Aorta (tissue), 5 donors: ENCODE data around the gene BHLHA15. TPM values are rescaled to one million over a fixed set of nuclear protein-coding genes. Genes with fewer than 3 reads are reported as not detected.

ENCODE experiments used
- ATAC-seq: fragments of 200-7000 bp; cut with Tn5 transposase; one replicate; pipeline ENCODE4 v1.9.1; 2022; ENCODE audit warnings: moderate library complexity; ENCODE audit not compliant: low FRiP score
- DNase-seq, 2 donors: peaks; one replicate each; pipeline ENCODE4 v3.0.0-alpha.2; 2020
- H3K27ac ChIP-seq, 2 donors: one replicate each; pipeline ENCODE4 v1.5.1; 2013; ENCODE audit warnings: low read length in 2 of 2, mild to moderate bottlenecking in 2 of 2, moderate library complexity in 2 of 2, control low read depth in 1 of 2, inconsistent platforms in 1 of 2, low read depth in 1 of 2
- H3K27me3 ChIP-seq, 2 donors: one replicate each; pipeline ENCODE4 v1.6.1; 2013; ENCODE audit warnings: control low read depth in 1 of 2, low read length in 1 of 2, mild to moderate bottlenecking in 1 of 2, moderate library complexity in 1 of 2; ENCODE audit not compliant: insufficient read depth in 2 of 2, control insufficient read depth in 1 of 2
- H3K36me3 ChIP-seq, 2 donors: one replicate each; pipeline ENCODE4 v1.6.1; 2013; ENCODE audit warnings: control low read depth in 1 of 2, low read length in 1 of 2, mild to moderate bottlenecking in 1 of 2; ENCODE audit not compliant: insufficient read depth in 2 of 2, control insufficient read depth in 1 of 2
- H3K4me1 ChIP-seq, 2 donors: one replicate each; pipeline ENCODE4 v1.6.1; 2013; ENCODE audit warnings: low read length in 2 of 2, control low read depth in 1 of 2, mild to moderate bottlenecking in 1 of 2, moderate library complexity in 1 of 2; ENCODE audit not compliant: insufficient read depth in 2 of 2, control insufficient read depth in 1 of 2
- H3K4me3 ChIP-seq, 2 donors: one replicate each; pipeline ENCODE4 v1.5.1; 2013; ENCODE audit warnings: low read length in 2 of 2, control low read depth in 1 of 2, mild to moderate bottlenecking in 1 of 2
- H3K9me3 ChIP-seq: one replicate; pipeline ENCODE4 v1.6.1; 2013; ENCODE audit warnings: mild to moderate bottlenecking, low read length; ENCODE audit not compliant: control insufficient read depth
- whole genome bisulfite sequencing, 2 donors: extraction: QIAGEN DNeasy Blood & Tissue Kit; methylation state at CpG; one replicate each; pipeline ENCODE4 v1.1.7; 2013; 5-methylcytosine and 5-hydroxymethylcytosine counted together
- intact Hi-C, 2 donors: fragments of 100-400 bp; cut with DNase I; formaldehyde crosslinking; loops; one replicate each; pipeline versions ENCODE4 v1.14.2 to v1.15.0; 2022
- polyA plus RNA-seq, 2 donors: library from polyadenylated mRNA; stranded (reverse); fragments of 200-250 nt; gene quantifications; one replicate each; pipeline ENCODE4 v1.2.3, GENCODE V29; 2013
- total RNA-seq, 2 donors: library from RNA; stranded (reverse); fragmentation: NEBNext Ultra II Directional; extraction: Animal tissue kit (Norgen Biotek cat#: 25700); gene quantifications; one replicate each; pipeline ENCODE4 v1.2.1, GENCODE V29; 2021
- donor health status: healthy with polysubstance abuse.
- donor health status: Bipolar disorder and iron deficiency.
- donor health status: DM: no; HTN: no; CAD: no.
- donor health status: DM: no; HTN: no; CAD: no.
- donor health status: DM: yes; HTN: yes; CAD: no.

BHLHA15 gene
- total and polyA plus RNA-seq, 4 donors, result 0.36 TPM; not detected in 3

GRCh38 chr7:98242934-98243333, 31.7 kb downstream of the BHLHA15 start:
- 81 to 94% methylated on average over 4 of the region's 4 CpGs for WGBS, 2 donors
- Histone ChIP-seq H3K36me3 (peaks cover 0 to 5% of the 10 kb centered on the region in 2 donors), H3K27ac (no peak overlapping the region), H3K4me1 (no peaks in the 10 kb centered on the region), H3K9me3 (no peaks in the 10 kb centered on the region), H3K27me3 (no peaks in the 10 kb centered on the region), H3K4me3 (no peak overlapping the region)
- ATAC-seq, result no peak
- DNase-seq, result no peak
- intact Hi-C loops, result loop anchor here in 1 of 2 donors (10.0 kb wide), 1 partner anchor 48 kb away; no protein-coding TSS in a partner anchor

DNA sequence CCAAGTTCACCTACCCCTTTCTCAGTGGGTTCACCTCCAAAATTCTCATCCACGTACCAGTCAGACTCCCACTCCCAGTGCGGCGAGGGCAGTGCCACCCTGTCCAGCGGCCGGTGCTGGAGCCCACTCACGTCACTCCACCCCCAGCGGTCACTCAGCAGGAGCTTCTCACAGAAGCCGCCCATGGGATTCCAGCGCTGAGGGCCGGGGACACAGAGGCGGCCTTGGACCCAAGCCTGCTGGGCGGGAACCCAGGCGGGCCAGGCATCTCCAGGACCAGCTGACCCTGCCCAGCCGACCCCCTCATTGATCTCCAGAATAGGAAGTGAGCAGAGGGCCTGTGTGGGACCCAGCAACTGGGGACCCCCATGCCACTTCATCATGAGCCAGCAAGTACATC, 33.6 kb downstream of the BHLHA15 start:
- WGBS, 2 donors, result 94 to 95% methylated on average over 14 of the region's 14 CpGs
- DNase-seq, result peak in 1 of 2 donors; percentile 70
- Histone ChIP-seq H3K27ac (no peak overlapping the region), H3K9me3 (no peaks in the 10 kb centered on the region), H3K4me1 (no peaks in the 10 kb centered on the region), H3K4me3 (no peak overlapping the region), H3K36me3 (peaks cover 0 to 5% of the 10 kb centered on the region in 2 donors), H3K27me3 (no peaks in the 10 kb centered on the region)
- ATAC-seq, result no peak
- intact Hi-C loops, result loop anchor here in 1 of 2 donors (10.0 kb wide), 1 partner anchor 50 kb away; no protein-coding TSS in a partner anchor

DNA sequence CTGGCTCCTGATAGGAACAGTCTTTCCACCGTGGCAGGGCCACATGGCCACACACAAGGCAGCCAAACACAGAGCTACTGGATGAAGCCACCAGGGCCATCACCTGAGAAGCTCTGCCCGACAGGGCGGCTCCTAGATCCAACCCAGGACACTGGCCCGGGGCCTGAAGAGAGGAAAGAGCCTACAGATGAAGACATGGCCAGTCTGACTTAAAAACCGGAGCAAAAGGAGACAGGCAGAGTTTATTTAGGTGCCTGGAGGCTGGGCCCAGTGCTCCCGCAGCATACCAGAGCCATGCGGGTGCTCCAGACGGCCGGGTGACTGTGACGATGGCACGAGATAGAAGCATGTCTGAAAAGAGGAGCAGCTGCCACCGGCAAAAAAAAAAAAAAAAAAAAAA, 36.9 kb downstream of the BHLHA15 start:
- Histone ChIP-seq H3K27me3 (no peaks in the 10 kb centered on the region), H3K9me3 (no peaks in the 10 kb centered on the region), H3K4me1 (no peaks in the 10 kb centered on the region), H3K27ac (no peak overlapping the region), H3K36me3 (peaks cover 0 to 5% of the 10 kb centered on the region in 2 donors), H3K4me3 (no peak overlapping the region)
- intact Hi-C loops, result loop anchor here in 1 of 2 donors (10.0 kb wide), 1 partner anchor 53 kb away; no protein-coding TSS in a partner anchor
- ATAC-seq, result no peak
- no peak for DNase-seq
- 94 to 96% methylated on average over 12 of the region's 12 CpGs for WGBS, 2 donors

GRCh38 chr7:98249106-98249505, 37.9 kb downstream of the BHLHA15 start:
- Histone ChIP-seq H3K4me3 (no peak overlapping the region), H3K27ac (no peak overlapping the region), H3K27me3 (no peaks in the 10 kb centered on the region), H3K36me3 (peaks cover 0 to 2% of the 10 kb centered on the region in 2 donors), H3K9me3 (no peaks in the 10 kb centered on the region), H3K4me1 (no peaks in the 10 kb centered on the region)
- no peak for ATAC-seq
- no peak for DNase-seq
- WGBS, 2 donors, result 89 to 93% methylated on average over 6 of the region's 6 CpGs
- intact Hi-C loops, result loop anchor here in 1 of 2 donors (10.0 kb wide), 1 partner anchor 54 kb away; no protein-coding TSS in a partner anchor

- 85% methylated on average over 3 of the region's 3 CpGs for WGBS, 2 donors
- Histone ChIP-seq H3K27me3 (no peaks in the 10 kb centered on the region), H3K9me3 (no peaks in the 10 kb centered on the region), H3K36me3 (peaks cover 0 to 2% of the 10 kb centered on the region in 2 donors), H3K27ac (no peak overlapping the region), H3K4me1 (no peaks in the 10 kb centered on the region), H3K4me3 (no peak overlapping the region)
- DNase-seq, result no peak
- intact Hi-C loops, result loop anchor here in 1 of 2 donors (10.0 kb wide), 1 partner anchor 594 kb away; no protein-coding TSS in a partner anchor
- no peak for ATAC-seq
Observed at GRCh38 chr7:98250789-98251188, 39.5 kb downstream of the BHLHA15 start.

GRCh38 chr7:98251231-98251600, 40.0 kb downstream of the BHLHA15 start:
- intact Hi-C loops, result loop anchor here in 1 of 2 donors (10.0 kb wide), 1 partner anchor 594 kb away; no protein-coding TSS in a partner anchor

DNA sequence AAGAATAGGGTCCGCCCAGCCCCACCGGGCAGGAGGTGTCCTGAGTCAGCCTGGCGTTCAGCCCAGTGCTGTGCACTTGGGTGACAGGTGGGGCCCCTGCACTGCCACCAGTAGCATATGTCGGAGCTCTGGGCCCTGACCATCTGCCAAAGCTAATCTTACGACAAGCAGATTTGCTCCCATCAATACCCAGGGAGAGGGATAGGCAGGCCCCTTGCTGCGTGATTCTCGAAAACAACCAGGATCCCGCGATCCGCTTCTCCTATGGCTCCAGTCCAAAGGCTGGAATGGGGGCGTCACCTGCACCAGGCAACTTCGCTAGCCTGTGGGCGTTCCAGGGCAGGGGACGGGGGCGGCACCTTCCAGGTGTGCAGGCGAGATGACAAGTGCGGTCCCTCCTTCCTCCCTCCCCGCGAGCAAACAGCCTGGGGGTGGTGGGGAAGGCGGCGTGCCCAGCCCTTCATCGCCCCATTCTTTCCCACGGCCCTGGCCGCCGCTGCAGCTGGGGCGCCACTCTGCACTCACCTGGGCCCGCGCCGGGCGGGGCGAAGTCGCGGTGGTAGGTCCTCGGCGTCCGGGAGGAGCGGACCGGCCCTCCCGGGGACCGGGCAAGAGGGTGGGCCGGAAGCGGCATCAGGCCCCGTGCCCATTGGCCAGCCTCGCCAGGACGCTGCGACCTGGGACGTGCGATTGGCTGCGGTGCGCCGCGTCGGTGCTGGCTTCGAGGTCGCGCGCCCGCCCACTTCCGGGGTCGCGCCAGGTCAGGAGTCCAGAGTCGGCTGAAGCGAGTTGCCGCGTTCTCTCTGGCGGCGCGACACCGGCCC, 40.6 kb downstream of the BHLHA15 start, which contains the start of gene TECPR1:
Gene TECPR1, minus strand, starts transcription at position 632 of the 824 bp plus-strand sequence. CDS start 6,086 bp downstream, outside the sequence.
- Histone ChIP-seq H3K36me3 (no peaks in the 10 kb centered on the region), H3K4me3 (peak within 1 kb of the TSS; percentile 75 to 80), H3K27ac (peak within 1 kb of the TSS in 1 of 2 donors; percentile 39), H3K9me3 (no peaks in the 10 kb centered on the region), H3K27me3 (no peaks in the 10 kb centered on the region), H3K4me1 (no peaks in the 10 kb centered on the region)
- WGBS, 2 donors, result 0 to 1% methylated on average over 55 to 69 of the region's 69 CpGs
- peak; percentile 99 for ATAC-seq
- DNase-seq, result peak; percentile 97 to 98
- intact Hi-C loops, result loop anchor here (2.0 to 10.0 kb wide), 2 partner anchors 33 to 593 kb away; no protein-coding TSS in a partner anchor

More at GRCh38 chr7:98251231-98251600, 40.0 kb downstream of the BHLHA15 start:
- no peaks in the 10 kb centered on the region for H3K4me1 ChIP-seq
- 43% methylated on average over 9 of the region's 9 CpGs for WGBS, 2 donors
- no peaks in the 10 kb centered on the region for H3K27me3 ChIP-seq
- H3K27ac ChIP-seq, result no peak overlapping the region
- H3K9me3 ChIP-seq, result no peaks in the 10 kb centered on the region
- H3K36me3 ChIP-seq, result no peaks in the 10 kb centered on the region
- no peak for ATAC-seq
- no peak for DNase-seq
- peak overlapping the region in 1 of 2 donors; percentile 75 for H3K4me3 ChIP-seq

DNA sequence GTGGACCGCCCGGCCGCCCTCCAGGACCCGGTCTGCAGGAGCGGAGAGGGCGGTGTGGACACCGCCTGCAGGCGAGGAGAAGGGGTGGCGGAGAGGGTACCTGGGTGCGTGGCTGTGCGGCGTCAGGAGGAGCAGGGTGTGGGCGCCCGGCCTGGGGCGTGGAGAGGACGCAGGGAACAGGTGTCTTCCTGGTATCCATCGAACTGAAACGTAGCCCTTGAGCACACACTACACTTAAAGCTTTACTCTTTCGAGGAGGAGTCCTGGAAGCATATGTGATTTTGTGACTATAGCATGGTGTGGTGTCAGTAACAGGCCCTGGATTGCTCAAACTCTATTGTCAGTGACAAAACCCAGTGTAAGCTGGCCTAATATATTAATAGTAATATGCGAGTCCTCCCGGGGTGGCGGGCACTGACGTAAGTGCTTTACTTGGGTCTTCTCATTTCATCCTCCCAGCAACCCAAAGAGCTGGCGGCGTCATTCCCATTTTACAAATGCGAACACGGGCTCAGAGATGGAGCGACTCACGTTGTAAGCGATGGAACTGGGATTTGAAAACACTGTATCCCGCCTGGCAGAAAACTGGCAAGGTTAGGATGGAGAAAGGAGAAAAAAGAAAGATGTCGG, 41.3 kb downstream of the BHLHA15 start:
- H3K9me3 ChIP-seq, result no peaks in the 10 kb centered on the region
- intact Hi-C loops, result loop anchor here (2.0 to 10.0 kb wide), 2 partner anchors 32 to 592 kb away; no protein-coding TSS in a partner anchor
- H3K27me3 ChIP-seq, result no peaks in the 10 kb centered on the region
- H3K27ac ChIP-seq, result peak overlapping the region in 1 of 2 donors; percentile 39
- peak overlapping the region; percentile 75 to 80 for H3K4me3 ChIP-seq
- H3K4me1 ChIP-seq, result no peaks in the 10 kb centered on the region
- ATAC-seq (peak; percentile 2), DNase-seq (no peak)
- WGBS, 2 donors, result 20% methylated on average over 31 to 32 of the region's 32 CpGs
- no peaks in the 10 kb centered on the region for H3K36me3 ChIP-seq
